ENCODE results near the gene BTN1A1. TPM values are rescaled to one million over a fixed set of nuclear protein-coding genes. Genes with fewer than 3 reads are reported as not detected.

The BTN1A1 gene
- total RNA-seq, 1 donor from 2014 or later: not detected

DNA sequence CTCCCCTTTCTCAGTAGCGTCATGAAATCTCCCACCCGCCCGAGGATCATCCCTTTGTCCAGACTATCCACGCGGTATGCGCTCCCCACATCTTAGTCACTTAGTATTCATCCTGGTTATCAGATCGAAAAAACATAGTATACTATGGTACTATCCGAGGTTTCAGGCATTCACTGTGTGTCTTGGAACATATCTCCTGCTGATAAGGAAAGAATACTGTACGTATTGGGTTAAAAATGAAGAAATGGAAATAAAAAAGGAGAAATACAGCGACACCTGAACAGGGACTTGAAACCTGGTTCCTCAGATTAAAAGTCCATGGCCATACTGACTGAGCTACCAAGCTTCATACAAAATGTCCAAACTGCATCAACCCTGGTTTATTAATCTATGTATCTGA is 52.1 kb downstream of the BTN1A1 start:
- no peaks in the 10 kb centered on the region for H3K9me3 Mint-ChIP-seq (ENCODE audit: low read depth)
- no peaks in the 10 kb centered on the region for H3K27me3 Mint-ChIP-seq (ENCODE audit: low read depth)
- DNase-seq (ENCODE audit: low spot score): no peak
- H3K4me1 Mint-ChIP-seq (ENCODE audit: low read depth): peaks cover 32% of the 10 kb centered on the region
- H3K36me3 Mint-ChIP-seq (ENCODE audit: low read depth): no peaks in the 10 kb centered on the region
- TF ChIP-seq, protein P1, sequence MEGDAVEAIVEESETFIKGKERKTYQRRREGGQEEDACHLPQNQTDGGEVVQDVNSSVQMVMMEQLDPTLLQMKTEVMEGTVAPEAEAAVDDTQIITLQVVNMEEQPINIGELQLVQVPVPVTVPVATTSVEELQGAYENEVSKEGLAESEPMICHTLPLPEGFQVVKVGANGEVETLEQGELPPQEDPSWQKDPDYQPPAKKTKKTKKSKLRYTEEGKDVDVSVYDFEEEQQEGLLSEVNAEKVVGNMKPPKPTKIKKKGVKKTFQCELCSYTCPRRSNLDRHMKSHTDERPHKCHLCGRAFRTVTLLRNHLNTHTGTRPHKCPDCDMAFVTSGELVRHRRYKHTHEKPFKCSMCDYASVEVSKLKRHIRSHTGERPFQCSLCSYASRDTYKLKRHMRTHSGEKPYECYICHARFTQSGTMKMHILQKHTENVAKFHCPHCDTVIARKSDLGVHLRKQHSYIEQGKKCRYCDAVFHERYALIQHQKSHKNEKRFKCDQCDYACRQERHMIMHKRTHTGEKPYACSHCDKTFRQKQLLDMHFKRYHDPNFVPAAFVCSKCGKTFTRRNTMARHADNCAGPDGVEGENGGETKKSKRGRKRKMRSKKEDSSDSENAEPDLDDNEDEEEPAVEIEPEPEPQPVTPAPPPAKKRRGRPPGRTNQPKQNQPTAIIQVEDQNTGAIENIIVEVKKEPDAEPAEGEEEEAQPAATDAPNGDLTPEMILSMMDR (IDR thresholded peaks at IDR 0.05): no peak
- H3K27ac Mint-ChIP-seq (ENCODE audit: unreplicated experiment): no peak overlapping the region
- H3K4me3 Mint-ChIP-seq (ENCODE audit: unreplicated experiment): no peak overlapping the region

DNA sequence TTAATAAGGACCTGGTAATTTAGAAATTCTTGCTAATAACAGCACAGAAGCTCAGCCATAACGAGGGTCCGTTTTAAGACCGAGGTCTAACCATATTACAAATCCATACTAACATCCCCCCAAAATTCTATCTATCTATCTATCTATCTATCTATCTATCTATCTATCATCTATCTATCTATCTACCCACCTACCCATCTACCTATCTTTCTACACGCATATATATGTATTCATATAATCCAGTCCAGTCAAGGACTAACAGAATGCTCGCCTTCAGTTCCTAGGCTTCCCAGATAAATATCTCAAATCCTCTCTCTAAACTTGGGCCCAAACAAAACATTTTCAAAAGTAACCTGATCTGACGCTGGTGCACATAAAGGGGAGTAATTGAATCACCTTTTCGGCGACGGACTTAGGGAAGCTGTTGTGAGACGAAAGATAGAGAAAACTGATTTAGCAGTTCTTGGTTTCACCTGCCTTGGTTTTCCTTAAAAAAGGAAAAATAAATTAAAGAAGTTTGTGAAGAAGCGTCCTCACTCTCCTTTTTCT is 52.6 kb downstream of the BTN1A1 start:
- Mint-ChIP-seq H3K36me3 (ENCODE audit: low read depth) (no peaks in the 10 kb centered on the region), H3K4me3 (ENCODE audit: unreplicated experiment) (no peak overlapping the region), H3K27me3 (ENCODE audit: low read depth) (no peaks in the 10 kb centered on the region), H3K4me1 (ENCODE audit: low read depth) (peaks cover 32% of the 10 kb centered on the region), H3K27ac (ENCODE audit: unreplicated experiment) (no peak overlapping the region), H3K9me3 (ENCODE audit: low read depth) (no peaks in the 10 kb centered on the region)
- DNase-seq (ENCODE audit: low spot score): no peak
- TF ChIP-seq, protein P1 (IDR thresholded peaks at IDR 0.05): no peak

DNA sequence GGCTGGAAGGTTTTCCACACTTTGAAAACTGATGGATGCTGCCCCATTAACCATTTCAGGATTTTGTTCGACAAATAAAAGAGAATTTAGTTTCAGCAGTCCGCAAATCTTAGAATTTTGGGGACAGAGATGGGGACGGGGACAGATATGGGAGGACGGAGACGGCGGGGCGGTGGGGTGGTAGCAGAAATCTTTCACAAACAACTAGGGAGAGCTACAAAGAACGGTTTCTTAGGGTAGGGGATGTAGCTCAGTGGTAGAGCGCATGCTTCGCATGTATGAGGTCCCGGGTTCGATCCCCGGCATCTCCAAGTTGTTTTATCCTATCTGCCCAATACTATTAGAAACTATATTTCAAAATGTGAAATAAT is 53.1 kb downstream of the BTN1A1 start:
- no peaks in the 10 kb centered on the region for H3K9me3 Mint-ChIP-seq (ENCODE audit: low read depth)
- DNase-seq (ENCODE audit: low spot score): no peak
- no peak overlapping the region for H3K4me3 Mint-ChIP-seq (ENCODE audit: unreplicated experiment)
- H3K27me3 Mint-ChIP-seq (ENCODE audit: low read depth): no peaks in the 10 kb centered on the region
- no peaks in the 10 kb centered on the region for H3K36me3 Mint-ChIP-seq (ENCODE audit: low read depth)
- H3K4me1 Mint-ChIP-seq (ENCODE audit: low read depth): peaks cover 32% of the 10 kb centered on the region
- no peak overlapping the region for H3K27ac Mint-ChIP-seq (ENCODE audit: unreplicated experiment)
- TF ChIP-seq, protein P1 (IDR thresholded peaks at IDR 0.05): no peak

DNA sequence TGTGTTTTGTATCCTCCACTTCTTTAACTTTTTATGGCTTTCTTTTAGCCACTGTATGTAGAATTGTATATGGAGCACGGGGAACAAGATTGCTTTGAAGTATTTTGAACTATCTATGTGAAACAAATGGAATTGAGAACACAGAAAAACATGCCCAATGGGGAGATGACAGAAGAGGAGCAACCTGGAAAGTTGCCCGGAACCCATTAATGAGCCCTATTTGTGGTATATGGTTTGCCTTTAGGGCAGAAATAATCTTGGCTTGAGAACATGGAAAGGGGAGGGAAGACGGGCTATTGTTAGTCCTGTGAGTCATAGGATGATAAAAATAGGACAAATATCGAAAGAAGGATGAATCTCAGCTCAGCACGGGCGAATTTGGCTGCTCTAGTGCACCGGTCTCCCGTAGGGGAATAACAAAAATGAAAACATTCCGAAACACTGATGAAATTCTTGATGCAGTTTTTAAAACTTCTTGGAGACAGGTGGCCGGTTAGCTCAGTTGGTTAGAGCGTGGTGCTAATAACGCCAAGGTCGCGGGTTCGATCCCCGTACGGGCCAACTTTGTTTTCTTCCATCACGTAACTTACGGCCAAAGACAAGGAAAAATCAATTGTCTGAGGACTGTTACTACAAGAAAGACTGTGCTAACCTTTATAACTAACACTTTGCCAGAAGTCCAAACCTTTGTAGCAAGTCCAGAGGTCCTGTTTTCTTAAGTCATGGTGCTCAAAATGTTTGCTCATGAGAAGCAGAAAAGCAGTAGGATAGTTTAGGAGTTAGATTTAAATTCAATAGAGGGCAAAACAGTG is 53.7 kb downstream of the BTN1A1 start:
- H3K4me1 Mint-ChIP-seq (ENCODE audit: low read depth): peaks cover 32% of the 10 kb centered on the region
- no peak overlapping the region for H3K27ac Mint-ChIP-seq (ENCODE audit: unreplicated experiment)
- H3K4me3 Mint-ChIP-seq (ENCODE audit: unreplicated experiment): no peak overlapping the region
- no peaks in the 10 kb centered on the region for H3K27me3 Mint-ChIP-seq (ENCODE audit: low read depth)
- no peaks in the 10 kb centered on the region for H3K9me3 Mint-ChIP-seq (ENCODE audit: low read depth)
- no peak for DNase-seq (ENCODE audit: low spot score)
- TF ChIP-seq, protein P1 (IDR thresholded peaks at IDR 0.05): no peak
- H3K36me3 Mint-ChIP-seq (ENCODE audit: low read depth): no peaks in the 10 kb centered on the region

DNA sequence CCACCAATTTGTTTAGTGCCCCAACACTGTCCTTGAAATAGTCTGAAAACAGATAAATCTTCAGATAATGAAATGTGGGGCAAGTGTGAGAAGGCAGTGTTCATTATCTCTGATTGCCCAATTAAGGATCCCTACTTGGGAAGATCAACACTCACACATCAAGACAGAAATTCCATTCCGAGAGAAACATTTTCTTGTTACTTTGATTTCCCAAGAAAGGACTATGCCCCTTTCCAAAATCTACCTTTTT is 54.3 kb downstream of the BTN1A1 start:
- Mint-ChIP-seq H3K4me1 (ENCODE audit: low read depth) (peaks cover 32% of the 10 kb centered on the region), H3K27me3 (ENCODE audit: low read depth) (no peaks in the 10 kb centered on the region), H3K36me3 (ENCODE audit: low read depth) (no peaks in the 10 kb centered on the region), H3K27ac (ENCODE audit: unreplicated experiment) (no peak overlapping the region), H3K4me3 (ENCODE audit: unreplicated experiment) (no peak overlapping the region), H3K9me3 (ENCODE audit: low read depth) (no peaks in the 10 kb centered on the region)
- TF ChIP-seq, protein P1 (IDR thresholded peaks at IDR 0.05): no peak
- DNase-seq (ENCODE audit: low spot score): no peak

All from chondrocyte (in vitro differentiated cells).